ENCODE data around the gene RNF41. TPM values are rescaled to one million over a fixed set of nuclear protein-coding genes. Genes with fewer than 3 reads are reported as not detected.

RNF41 gene
- total and polyA plus RNA-seq, 7 donors = 18.5 to 109 (median 59.9) TPM

- no peaks in the 10 kb centered on the region for H3K9me3 ChIP-seq
- H3K27ac ChIP-seq = no peak overlapping the region
- peaks cover 28 to 53% (median 39%) of the 10 kb centered on the region in 4 donors for H3K36me3 ChIP-seq
- WGBS, 2 donors = 83 to 94% methylated on average over 3 of the region's 3 CpGs
- intact Hi-C loops (cut with DNase I) = no loop called here
- H3K27me3 ChIP-seq = no peaks in the 10 kb centered on the region
- no peak for TF ChIP-seq POLR2AphosphoS5 (IDR thresholded peaks at IDR 0.05)
- no peak for TF ChIP-seq POLR2A (IDR thresholded peaks at IDR 0.05)
- no peak for TF ChIP-seq EP300 (IDR thresholded peaks at IDR 0.05)
- no peak for TF ChIP-seq CTCF (IDR thresholded peaks at IDR 0.05)
- peaks cover 0 to 37% (median 25%) of the 10 kb centered on the region in 4 donors for H3K4me1 ChIP-seq
- H3K4me3 ChIP-seq = no peak overlapping the region
- no peak for DNase-seq
These were observed 5.3 kb downstream of the RNF41 start for GRCh38 chr12:56216461-56216860.

GRCh38 chr12:56213878-56214277, 7.8 kb downstream of the RNF41 start:
- H3K27ac ChIP-seq = no peak overlapping the region
- peaks cover 46 to 79% (median 63%) of the 10 kb centered on the region in 4 donors for H3K36me3 ChIP-seq
- TF ChIP-seq POLR2AphosphoS5 (IDR thresholded peaks at IDR 0.05) (no peak), POLR2A (IDR thresholded peaks at IDR 0.05) (no peak), EP300 (IDR thresholded peaks at IDR 0.05) (no peak), CTCF (IDR thresholded peaks at IDR 0.05) (no peak)
- H3K27me3 ChIP-seq = no peaks in the 10 kb centered on the region
- H3K9me3 ChIP-seq = no peaks in the 10 kb centered on the region
- no peak overlapping the region for H3K4me3 ChIP-seq
- no peak for DNase-seq
- intact Hi-C loops (cut with DNase I) = no loop called here
- peaks cover 0 to 16% (median 4%) of the 10 kb centered on the region in 4 donors for H3K4me1 ChIP-seq
- WGBS, 2 donors = 88 to 93% methylated on average over 5 of the region's 5 CpGs

- intact Hi-C loops (cut with DNase I) = no loop called here
- Histone ChIP-seq H3K9me3 (no peaks in the 10 kb centered on the region), H3K27ac (no peak overlapping the region), H3K4me1 (peaks cover 0 to 2% (median 0%) of the 10 kb centered on the region in 4 donors), H3K4me3 (no peak overlapping the region), H3K36me3 (peaks cover 59 to 94% (median 77%) of the 10 kb centered on the region in 4 donors), H3K27me3 (no peaks in the 10 kb centered on the region)
- 63 to 89% methylated on average over 1 of the region's 1 CpG for WGBS, 2 donors
- DNase-seq = no peak
- TF ChIP-seq POLR2A (IDR thresholded peaks at IDR 0.05) = no peak
- TF ChIP-seq EP300 (IDR thresholded peaks at IDR 0.05) = no peak
- TF ChIP-seq POLR2AphosphoS5 (IDR thresholded peaks at IDR 0.05) = no peak
- TF ChIP-seq CTCF (IDR thresholded peaks at IDR 0.05) = no peak
These were observed 9.4 kb downstream of the RNF41 start for GRCh38 chr12:56212361-56212760.

GRCh38 chr12:56208006-56208405, 13.7 kb downstream of the RNF41 start:
- 73 to 85% methylated on average over 6 of the region's 6 CpGs for WGBS, 2 donors
- intact Hi-C loops (cut with DNase I) = no loop called here

More at GRCh38 chr12:56208006-56208405, 13.7 kb downstream of the RNF41 start:
- H3K36me3 ChIP-seq = peaks cover 52 to 85% (median 73%) of the 10 kb centered on the region in 4 donors
- H3K27ac ChIP-seq = no peak overlapping the region
- no peak overlapping the region for H3K4me3 ChIP-seq
- no peak for DNase-seq
- H3K27me3 ChIP-seq = no peaks in the 10 kb centered on the region
- TF ChIP-seq POLR2AphosphoS5 (IDR thresholded peaks at IDR 0.05) = no peak
- TF ChIP-seq EP300 (IDR thresholded peaks at IDR 0.05) = no peak
- TF ChIP-seq CTCF (IDR thresholded peaks at IDR 0.05) = no peak
- H3K9me3 ChIP-seq = no peaks in the 10 kb centered on the region
- no peaks in the 10 kb centered on the region for H3K4me1 ChIP-seq
